HG03354 (cell line): ENCODE data around the gene LLGL2.
"Not testable (repeated sequence)": the region's sequence is repeated elsewhere in the genome, so short reads cannot be mapped to it uniquely, and the experiment has no call there.

Source experiments
- ATAC-seq: cut with Tn5 transposase; IDR thresholded peaks from one replicate; pipeline ENCODE4 v1.9.1; 2021; ENCODE audit warnings: mild to moderate bottlenecking; ENCODE audit not compliant: unreplicated experiment, poor library complexity, severe bottlenecking

The LLGL2 gene

DNA sequence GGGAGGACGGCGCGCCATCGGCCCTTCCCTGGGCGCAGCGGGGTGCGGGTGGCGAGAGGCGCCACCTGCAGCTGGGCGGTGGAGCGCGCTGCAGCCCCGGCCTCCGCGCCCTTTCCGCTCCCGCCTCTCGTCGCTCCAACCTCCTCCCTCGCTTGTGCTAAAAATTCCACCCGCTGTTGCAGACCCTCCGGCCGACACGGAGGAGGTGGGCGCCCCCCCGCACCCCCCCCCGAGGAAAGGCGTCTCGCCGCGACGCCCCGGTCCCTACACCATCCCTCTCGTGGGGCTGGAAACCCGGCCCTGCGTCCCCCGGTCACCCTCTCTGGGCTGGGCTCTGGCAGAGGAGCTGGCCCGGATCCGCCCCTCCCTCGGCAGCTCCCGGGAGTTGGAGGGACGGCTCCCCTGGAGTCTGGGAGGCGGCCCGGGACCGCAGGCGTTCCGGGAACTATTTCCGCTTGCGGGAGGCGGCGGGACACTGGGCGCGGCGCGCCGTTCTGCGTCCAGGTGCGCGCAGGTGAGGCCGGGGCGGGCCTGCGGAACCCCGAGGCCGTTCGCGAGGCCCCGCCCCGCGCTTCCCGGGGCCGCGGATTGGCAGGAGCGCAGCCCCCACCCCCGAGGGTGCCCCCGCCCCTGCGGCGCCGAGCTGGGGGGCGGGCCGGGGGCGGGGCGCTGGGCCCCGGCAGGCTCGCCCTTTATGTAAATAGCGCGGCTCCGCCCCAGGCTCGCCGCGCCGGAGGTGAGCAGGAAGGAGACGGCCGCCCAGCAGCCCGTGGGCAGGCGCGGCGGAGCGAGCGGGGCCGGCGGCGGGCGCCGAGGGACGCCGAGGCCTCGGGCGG is at the start of gene LLGL2:
TSS of gene LLGL2 (plus strand) at position 728 of the 836 bp plus-strand sequence. CDS start 17,730 bp downstream, outside the sequence.
- peak; percentile 82 for ATAC-seq

- ATAC-seq = no peak
These were observed 49.6 kb upstream of the LLGL2 start for GRCh38 chr17:75475851-75476250.

DNA sequence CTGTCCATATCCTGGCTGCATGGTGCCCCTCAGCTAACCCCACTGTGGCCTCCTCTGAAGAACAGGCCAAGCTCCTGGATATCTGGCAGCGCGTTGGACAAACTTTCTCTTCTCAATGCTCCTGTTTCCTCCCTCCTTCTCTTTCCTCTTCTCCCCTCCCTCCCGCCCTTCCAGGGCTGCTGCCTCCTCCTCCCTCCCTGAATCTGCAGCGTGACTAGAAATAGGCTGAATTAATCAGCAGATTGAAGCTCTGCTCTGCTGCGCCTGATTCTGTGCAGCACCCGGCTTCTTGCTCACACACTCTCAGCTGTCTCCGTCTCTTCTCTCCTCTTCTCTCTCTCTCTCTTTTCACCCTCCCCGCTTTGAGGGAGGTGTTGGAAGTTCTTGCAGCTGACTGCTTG is 49.2 kb upstream of the LLGL2 start:
- ATAC-seq = no peak

DNA sequence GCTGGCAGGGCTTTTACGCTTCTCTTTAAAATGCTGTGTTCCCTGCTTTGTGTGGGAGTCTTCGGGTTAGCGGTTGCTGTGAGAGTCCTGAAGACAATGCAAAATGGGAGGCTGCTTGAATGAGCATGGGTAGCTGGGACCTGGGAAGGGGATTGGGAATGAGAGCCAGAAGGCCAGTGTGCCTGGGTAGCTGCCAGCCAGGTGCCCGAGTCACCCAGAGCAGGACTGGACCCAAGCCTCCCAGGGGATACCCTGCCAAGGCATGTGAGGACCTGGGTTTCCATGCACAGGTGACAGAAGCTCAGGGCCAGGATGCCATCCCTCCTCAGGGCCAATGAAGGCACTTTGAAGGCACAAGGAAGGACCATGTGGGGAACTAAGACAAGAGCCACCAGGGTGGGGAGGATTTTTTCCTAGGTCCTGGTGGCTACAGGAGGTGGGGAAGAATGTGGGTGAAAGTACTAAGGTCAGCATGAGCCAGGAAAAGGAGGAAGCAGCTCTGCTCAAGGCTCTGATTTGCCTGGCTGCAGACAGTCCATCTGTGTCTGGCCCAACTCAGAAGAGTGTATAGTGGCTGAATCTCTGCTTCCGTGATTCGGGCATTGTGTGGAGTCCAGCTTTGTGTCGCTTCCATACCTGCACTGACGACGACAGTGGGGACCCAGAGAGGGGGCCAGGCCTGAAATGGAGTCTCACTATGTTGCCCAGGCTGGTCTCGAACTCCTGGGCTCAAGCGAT is 48.6 kb upstream of the LLGL2 start:
- no peak for ATAC-seq

DNA sequence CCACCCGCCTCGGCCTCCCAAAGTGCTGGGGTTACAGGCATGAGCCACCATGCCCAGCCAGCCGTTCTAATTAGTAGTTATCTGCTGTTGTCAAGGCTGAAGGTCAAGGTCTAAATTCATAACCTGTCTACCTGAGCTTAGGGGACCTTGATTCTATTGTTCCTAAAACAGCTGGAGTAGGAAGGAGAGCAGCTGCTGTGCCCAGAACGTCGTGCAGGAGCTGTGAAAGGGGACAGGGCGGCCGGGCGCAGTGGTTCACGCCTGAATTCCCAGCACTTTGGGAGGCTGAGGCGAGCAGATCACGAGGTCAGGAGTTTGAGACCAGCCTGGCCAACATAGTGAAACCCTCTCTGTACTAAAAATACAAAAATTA is 48.0 kb upstream of the LLGL2 start:
- not testable (repeated sequence) for ATAC-seq

DNA sequence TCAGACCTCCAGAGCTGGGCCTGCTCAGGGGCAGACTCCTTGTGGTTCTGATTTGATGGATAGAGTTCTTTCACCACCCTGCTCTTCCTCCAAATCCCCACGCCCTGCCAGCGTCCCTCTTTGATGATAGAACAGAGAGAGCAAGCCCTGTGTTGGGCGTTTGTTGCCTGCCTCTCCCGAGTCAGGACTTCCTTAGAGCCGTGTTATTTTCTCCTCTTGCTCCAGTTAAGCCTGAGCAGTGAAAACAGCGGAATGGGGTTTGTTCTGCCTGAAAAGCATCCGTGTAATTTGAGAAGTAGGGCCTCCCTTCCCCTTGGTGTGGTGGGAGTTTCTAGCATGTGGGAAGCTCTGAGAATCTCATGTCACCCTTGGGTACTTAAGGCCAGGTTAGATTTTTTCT is 47.0 kb upstream of the LLGL2 start:
- no peak for ATAC-seq

DNA sequence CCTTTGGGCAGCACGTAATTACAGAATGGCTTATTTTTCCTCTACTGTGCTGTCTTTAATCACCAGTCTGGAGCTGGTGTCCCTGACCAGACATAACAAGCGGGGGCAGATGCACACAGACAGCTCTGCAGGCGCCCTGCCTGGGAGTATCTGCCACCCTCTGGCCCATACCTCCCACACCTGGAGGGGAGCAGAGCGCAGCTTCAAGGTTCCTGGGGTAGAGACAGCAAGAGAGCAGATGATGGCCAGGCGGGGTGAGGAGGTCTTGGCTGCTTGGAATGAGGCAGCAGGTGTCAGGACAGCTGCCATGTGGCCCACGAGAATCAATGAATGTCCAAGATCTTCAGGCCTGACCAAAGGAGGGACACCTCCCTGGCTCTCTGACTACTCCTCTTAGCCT is 45.2 kb upstream of the LLGL2 start:
- no peak for ATAC-seq

- ATAC-seq = no peak
These were observed 44.1 kb upstream of the LLGL2 start for GRCh38 chr17:75481194-75482068.

DNA sequence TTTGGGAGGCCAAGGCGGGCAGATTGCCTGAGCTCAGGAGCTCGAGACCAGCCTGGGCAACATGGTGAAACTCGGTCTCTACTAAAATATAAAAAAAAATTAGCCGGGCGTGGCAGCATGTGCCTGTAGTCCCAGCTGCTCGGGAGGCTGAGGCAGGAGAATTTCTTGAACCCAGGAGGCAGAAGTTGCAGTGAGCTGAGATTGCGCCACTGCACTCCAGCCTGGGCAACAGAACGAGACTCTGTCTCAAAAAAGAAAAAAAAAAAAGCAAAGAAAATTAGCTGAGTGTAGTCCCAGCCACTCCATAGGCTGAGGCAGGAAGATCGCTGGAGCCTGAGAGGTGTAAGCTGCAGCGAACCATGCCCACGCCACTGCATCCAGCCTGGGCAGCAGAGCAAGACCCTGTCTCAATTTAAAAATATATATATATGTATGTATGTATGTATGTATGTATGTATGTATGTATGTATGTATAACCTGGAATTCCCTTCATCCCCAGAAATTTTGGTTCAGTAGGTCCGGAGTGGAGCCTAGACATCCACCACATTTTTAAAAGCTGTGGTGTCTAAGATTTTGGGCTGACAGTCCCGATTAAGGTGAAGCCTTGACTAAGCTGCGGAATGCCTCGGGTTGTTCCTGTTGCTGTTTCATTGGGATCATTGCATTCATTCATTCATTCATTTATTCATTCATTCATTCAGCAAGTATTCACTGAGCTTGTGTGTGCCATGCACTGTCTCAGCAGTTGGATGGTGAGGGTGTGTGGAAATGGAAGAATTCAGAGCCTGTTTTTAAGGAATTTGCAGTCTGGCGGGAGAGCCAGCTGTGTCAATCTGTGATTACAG is 43.2 kb upstream of the LLGL2 start:
- no peak for ATAC-seq

- no peak for ATAC-seq
These were observed 39.8 kb upstream of the LLGL2 start for GRCh38 chr17:75485688-75486087.

GRCh38 chr17:75486151-75486550 is 39.3 kb upstream of the LLGL2 start:
- no peak for ATAC-seq

DNA sequence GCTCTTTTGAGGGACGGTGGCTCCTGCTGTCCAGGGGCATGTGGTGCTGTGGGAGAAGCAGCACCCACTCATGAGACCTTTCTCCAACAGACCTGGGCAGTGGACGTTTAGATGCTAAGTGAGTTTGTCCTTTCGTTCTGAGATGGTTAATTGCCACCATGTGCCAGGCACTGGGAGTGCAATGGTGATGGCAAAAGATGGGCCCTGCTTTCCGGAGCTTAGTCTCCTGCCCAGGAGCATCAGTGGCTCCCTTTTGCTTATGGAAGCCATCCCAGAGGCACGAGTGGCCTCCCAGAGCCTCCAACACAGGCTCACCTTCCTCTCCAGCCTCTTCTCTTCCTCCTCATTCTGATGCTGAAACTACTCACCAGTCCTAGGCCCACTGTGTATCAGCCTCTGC is 38.5 kb upstream of the LLGL2 start:
- ATAC-seq = no peak

- ATAC-seq = peak; percentile 63
These were observed 38.0 kb upstream of the LLGL2 start for GRCh38 chr17:75487351-75488070.

DNA sequence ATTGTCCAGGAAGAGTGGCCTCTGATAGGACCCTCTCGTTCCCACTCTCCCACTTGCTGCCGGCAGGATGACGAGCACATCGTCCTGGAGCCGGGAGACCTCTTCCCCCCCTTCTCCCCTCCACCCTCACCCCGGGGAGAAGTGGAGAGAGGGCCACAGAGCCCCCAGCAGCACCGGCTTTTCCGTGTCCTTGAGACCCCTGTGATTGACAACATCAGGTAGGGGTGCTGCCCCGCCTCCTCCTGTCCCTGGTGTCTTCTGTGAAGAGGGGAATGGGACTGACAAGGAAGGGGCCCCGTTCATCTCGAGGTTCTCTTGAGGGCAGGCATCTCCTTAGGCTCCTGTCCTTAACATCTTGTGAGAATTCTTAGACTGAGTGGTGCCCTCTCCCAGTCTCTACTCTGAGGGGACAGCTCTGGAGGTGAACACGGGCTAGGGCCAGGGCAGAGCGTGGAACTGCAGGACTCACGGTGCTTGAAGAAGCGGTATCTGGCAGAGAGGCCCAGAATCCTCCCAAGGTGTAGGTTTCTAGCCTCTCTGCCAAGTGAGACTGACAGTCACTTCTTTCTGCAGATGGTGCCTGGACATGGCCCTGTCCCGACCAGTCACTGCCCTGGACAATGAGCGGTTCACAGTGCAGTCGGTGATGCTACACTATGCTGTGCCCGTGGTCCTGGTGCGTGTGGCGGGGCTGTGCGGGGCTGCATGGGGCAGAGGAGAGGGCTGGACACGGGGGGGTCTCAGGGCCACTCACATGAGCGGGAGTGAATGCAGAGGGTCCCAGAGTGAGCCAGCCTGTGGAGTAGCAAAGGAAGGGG is 36.6 kb upstream of the LLGL2 start:
- no peak for ATAC-seq

DNA sequence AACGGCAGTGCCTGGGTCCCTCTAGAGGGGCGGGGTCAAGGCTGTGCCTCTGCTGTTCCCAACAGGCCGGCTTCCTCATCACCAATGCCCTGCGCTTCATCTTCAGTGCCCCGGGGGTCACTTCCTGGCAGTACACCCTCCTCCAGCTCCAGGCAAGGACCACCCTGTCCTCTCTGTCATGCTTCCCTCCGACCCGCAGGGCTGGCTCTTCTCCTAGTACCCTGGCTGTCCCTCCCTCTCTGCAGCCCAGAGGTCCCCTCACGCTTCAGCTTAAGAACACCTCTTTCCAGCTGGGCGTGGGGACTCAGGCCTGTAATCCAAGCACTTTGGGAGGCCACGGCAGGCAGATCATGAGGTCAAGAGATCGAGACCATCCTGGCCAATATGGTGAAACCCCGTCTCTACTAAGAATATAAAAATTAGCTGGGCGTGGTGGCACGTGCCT is 36.0 kb upstream of the LLGL2 start:
- ATAC-seq = no peak

GRCh38 chr17:75490173-75490743 is 35.2 kb upstream of the LLGL2 start:
- no peak for ATAC-seq

- ATAC-seq = no peak
These were observed 34.4 kb upstream of the LLGL2 start for GRCh38 chr17:75490953-75491649.
